Stomach (tissue), 4 donors: ENCODE results near the gene PKP1.

Source experiments
- EP300 ChIP-seq: sonication (generic); formaldehyde crosslinking; IDR thresholded peaks from one replicate; pipeline ENCODE4 v1.6.1; 2017; ENCODE audit warnings: antibody characterized with exemption
- POLR2AphosphoS5 ChIP-seq, 3 donors: sonication (generic); formaldehyde crosslinking; IDR thresholded peaks; one replicate each; pipeline ENCODE4 v1.6.1; 2016; ENCODE audit warnings: antibody characterized with exemption in 3 of 3
- TF ChIP-seq, protein P1 (sequence below), 7 experiments: fragments of 450-650 bp in 4 of 7; fragments of 200-600 bp in 3 of 7; sonication (generic) in 3 of 7; IDR thresholded peaks; one replicate each; pipeline ENCODE4 v1.5.1; 2016 to 2019; ENCODE audit warnings: antibody characterized with exemption in 7 of 7, control low read depth in 2 of 7, mild to moderate bottlenecking in 1 of 7

DNA sequence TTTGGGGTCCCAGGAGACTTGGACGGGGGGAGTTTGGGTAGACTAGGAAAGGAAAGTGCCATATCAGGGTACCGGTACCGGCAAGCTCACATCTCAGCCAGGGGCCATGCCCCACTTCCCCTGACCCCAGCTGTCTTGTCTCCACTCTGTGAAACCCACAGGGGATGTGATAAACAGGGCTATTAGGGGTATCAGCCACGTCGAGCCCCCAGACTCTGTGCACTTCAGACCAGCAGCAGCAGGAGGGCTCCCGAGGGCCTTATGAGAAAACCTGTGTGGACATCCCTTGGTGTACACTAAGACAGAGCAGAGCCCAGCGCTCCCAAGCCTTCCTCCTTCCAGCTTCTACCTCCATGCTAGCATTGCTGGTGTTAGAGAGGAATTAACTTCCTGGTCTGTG lies 47.9 kb downstream of the PKP1 start:
- TF ChIP-seq, protein P1, sequence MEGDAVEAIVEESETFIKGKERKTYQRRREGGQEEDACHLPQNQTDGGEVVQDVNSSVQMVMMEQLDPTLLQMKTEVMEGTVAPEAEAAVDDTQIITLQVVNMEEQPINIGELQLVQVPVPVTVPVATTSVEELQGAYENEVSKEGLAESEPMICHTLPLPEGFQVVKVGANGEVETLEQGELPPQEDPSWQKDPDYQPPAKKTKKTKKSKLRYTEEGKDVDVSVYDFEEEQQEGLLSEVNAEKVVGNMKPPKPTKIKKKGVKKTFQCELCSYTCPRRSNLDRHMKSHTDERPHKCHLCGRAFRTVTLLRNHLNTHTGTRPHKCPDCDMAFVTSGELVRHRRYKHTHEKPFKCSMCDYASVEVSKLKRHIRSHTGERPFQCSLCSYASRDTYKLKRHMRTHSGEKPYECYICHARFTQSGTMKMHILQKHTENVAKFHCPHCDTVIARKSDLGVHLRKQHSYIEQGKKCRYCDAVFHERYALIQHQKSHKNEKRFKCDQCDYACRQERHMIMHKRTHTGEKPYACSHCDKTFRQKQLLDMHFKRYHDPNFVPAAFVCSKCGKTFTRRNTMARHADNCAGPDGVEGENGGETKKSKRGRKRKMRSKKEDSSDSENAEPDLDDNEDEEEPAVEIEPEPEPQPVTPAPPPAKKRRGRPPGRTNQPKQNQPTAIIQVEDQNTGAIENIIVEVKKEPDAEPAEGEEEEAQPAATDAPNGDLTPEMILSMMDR (IDR thresholded peaks at IDR 0.05) = no peak
- TF ChIP-seq POLR2AphosphoS5 (IDR thresholded peaks at IDR 0.05) (no peak), EP300 (no peak)
